ENCODE results near the gene CASP10.
A peak's percentile ranks its signal among the peaks of the same experiment; 100 is the strongest.

Gene CASP10

GRCh38 chr2:201254081-201254730, 71.3 kb downstream of the CASP10 start:
- H3K9me3 ChIP-seq, result no peaks in the 10 kb centered on the region
- H3K36me3 ChIP-seq, result no peaks in the 10 kb centered on the region
- no peak overlapping the region for H3K4me3 ChIP-seq (ENCODE audit: low read depth in 1 of 2, low read length in 1 of 2)
- H3K4me1 ChIP-seq (ENCODE audit: control insufficient read depth in 1 of 2, insufficient read depth in 1 of 2, low read depth in 1 of 2, low read length in 1 of 2), result peaks cover 34 to 55% of the 10 kb centered on the region in 2 experiments
- no peak for TF ChIP-seq CTCF (IDR thresholded peaks at IDR 0.05)
- no peaks in the 10 kb centered on the region for H3K27me3 ChIP-seq
- H3K27ac ChIP-seq, result peak overlapping the region; percentile 32

- no peaks in the 10 kb centered on the region for H3K27me3 ChIP-seq
- no peaks in the 10 kb centered on the region for H3K9me3 ChIP-seq
- H3K4me3 ChIP-seq (ENCODE audit: low read depth in 1 of 2, low read length in 1 of 2), result no peak overlapping the region
- H3K36me3 ChIP-seq, result no peaks in the 10 kb centered on the region
- no peak for TF ChIP-seq CTCF (IDR thresholded peaks at IDR 0.05)
- H3K4me1 ChIP-seq (ENCODE audit: control insufficient read depth in 1 of 2, insufficient read depth in 1 of 2, low read depth in 1 of 2, low read length in 1 of 2), result peaks cover 47 to 64% of the 10 kb centered on the region in 2 experiments
- peak overlapping the region; percentile 96 for H3K27ac ChIP-seq
Measured at GRCh38 chr2:201255408-201256033, 72.6 kb downstream of the CASP10 start.

GRCh38 chr2:201256082-201256481, 73.1 kb downstream of the CASP10 start:
- Histone ChIP-seq H3K4me3 (ENCODE audit: low read depth in 1 of 2, low read length in 1 of 2) (peak overlapping the region in 1 of 2 experiments; percentile 92), H3K36me3 (no peaks in the 10 kb centered on the region), H3K4me1 (ENCODE audit: control insufficient read depth in 1 of 2, insufficient read depth in 1 of 2, low read depth in 1 of 2, low read length in 1 of 2) (peaks cover 48 to 64% of the 10 kb centered on the region in 2 experiments), H3K9me3 (no peaks in the 10 kb centered on the region), H3K27ac (peak overlapping the region; percentile 96), H3K27me3 (no peaks in the 10 kb centered on the region)
- no peak for TF ChIP-seq CTCF (IDR thresholded peaks at IDR 0.05)

GRCh38 chr2:201257381-201257955, 74.5 kb downstream of the CASP10 start:
- H3K27me3 ChIP-seq, result no peaks in the 10 kb centered on the region
- no peak for TF ChIP-seq CTCF (IDR thresholded peaks at IDR 0.05)
- peaks cover 59 to 63% of the 10 kb centered on the region in 2 experiments for H3K4me1 ChIP-seq (ENCODE audit: control insufficient read depth in 1 of 2, insufficient read depth in 1 of 2, low read depth in 1 of 2, low read length in 1 of 2)
- H3K36me3 ChIP-seq, result no peaks in the 10 kb centered on the region
- peak overlapping the region; percentile 96 for H3K27ac ChIP-seq
- no peaks in the 10 kb centered on the region for H3K9me3 ChIP-seq
- peak overlapping the region; percentile 82 to 92 for H3K4me3 ChIP-seq (ENCODE audit: low read depth in 1 of 2, low read length in 1 of 2)

- H3K36me3 ChIP-seq, result no peaks in the 10 kb centered on the region
- H3K9me3 ChIP-seq, result no peaks in the 10 kb centered on the region
- H3K4me1 ChIP-seq (ENCODE audit: control insufficient read depth in 1 of 2, insufficient read depth in 1 of 2, low read depth in 1 of 2, low read length in 1 of 2), result peaks cover 63 to 66% of the 10 kb centered on the region in 2 experiments
- H3K27me3 ChIP-seq, result no peaks in the 10 kb centered on the region
- TF ChIP-seq CTCF (IDR thresholded peaks at IDR 0.05), result no peak
- peak overlapping the region; percentile 82 to 92 for H3K4me3 ChIP-seq (ENCODE audit: low read depth in 1 of 2, low read length in 1 of 2)
- H3K27ac ChIP-seq, result peak overlapping the region; percentile 96
Measured at GRCh38 chr2:201257956-201258665, 75.2 kb downstream of the CASP10 start.
